Measurements from ENCODE around the gene PLIN1. TPM values are rescaled to one million over a fixed set of nuclear protein-coding genes. Genes with fewer than 3 reads are reported as not detected.

Gene PLIN1
- total RNA-seq, 1 donor from 2014 or later: 0.58 TPM

GRCh38 chr15:89621547-89621946 is 57.6 kb downstream of the PLIN1 start:
- Mint-ChIP-seq H3K4me1 (ENCODE audit: unreplicated experiment) (no peaks in the 10 kb centered on the region), H3K9me3 (no peaks in the 10 kb centered on the region), H3K27me3 (no peaks in the 10 kb centered on the region), H3K36me3 (peaks cover 25% of the 10 kb centered on the region), H3K4me3 (no peak overlapping the region), H3K27ac (no peak overlapping the region)
- TF ChIP-seq, protein P1, sequence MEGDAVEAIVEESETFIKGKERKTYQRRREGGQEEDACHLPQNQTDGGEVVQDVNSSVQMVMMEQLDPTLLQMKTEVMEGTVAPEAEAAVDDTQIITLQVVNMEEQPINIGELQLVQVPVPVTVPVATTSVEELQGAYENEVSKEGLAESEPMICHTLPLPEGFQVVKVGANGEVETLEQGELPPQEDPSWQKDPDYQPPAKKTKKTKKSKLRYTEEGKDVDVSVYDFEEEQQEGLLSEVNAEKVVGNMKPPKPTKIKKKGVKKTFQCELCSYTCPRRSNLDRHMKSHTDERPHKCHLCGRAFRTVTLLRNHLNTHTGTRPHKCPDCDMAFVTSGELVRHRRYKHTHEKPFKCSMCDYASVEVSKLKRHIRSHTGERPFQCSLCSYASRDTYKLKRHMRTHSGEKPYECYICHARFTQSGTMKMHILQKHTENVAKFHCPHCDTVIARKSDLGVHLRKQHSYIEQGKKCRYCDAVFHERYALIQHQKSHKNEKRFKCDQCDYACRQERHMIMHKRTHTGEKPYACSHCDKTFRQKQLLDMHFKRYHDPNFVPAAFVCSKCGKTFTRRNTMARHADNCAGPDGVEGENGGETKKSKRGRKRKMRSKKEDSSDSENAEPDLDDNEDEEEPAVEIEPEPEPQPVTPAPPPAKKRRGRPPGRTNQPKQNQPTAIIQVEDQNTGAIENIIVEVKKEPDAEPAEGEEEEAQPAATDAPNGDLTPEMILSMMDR (conservative IDR thresholded peaks at IDR 0.05): no peak
- DNase-seq (ENCODE audit: extremely low spot score, unreplicated experiment): no peak

GRCh38 chr15:89616228-89616627 is 62.9 kb downstream of the PLIN1 start:
- no peak overlapping the region for H3K4me3 Mint-ChIP-seq
- TF ChIP-seq, protein P1 (conservative IDR thresholded peaks at IDR 0.05): no peak

GRCh38 chr15:89615135-89615534 is 64.0 kb downstream of the PLIN1 start:
- Mint-ChIP-seq H3K27me3 (no peaks in the 10 kb centered on the region), H3K4me1 (ENCODE audit: unreplicated experiment) (no peaks in the 10 kb centered on the region), H3K9me3 (peaks cover 7% of the 10 kb centered on the region), H3K4me3 (no peak overlapping the region), H3K27ac (no peak overlapping the region), H3K36me3 (peaks cover 49% of the 10 kb centered on the region)
- no peak for DNase-seq (ENCODE audit: extremely low spot score, unreplicated experiment)
- TF ChIP-seq, protein P1 (conservative IDR thresholded peaks at IDR 0.05): no peak

More at GRCh38 chr15:89616228-89616627, 62.9 kb downstream of the PLIN1 start:
- Mint-ChIP-seq H3K27ac (no peak overlapping the region), H3K36me3 (peaks cover 38% of the 10 kb centered on the region), H3K4me1 (ENCODE audit: unreplicated experiment) (no peaks in the 10 kb centered on the region), H3K9me3 (peaks cover 7% of the 10 kb centered on the region), H3K27me3 (no peaks in the 10 kb centered on the region)
- DNase-seq (ENCODE audit: extremely low spot score, unreplicated experiment): no peak

Other genes with a start within 250 kb of the PLIN1 start
- gene RHCG, start 182.8 kb downstream of the PLIN1 start, total RNA-seq (ENCODE audit: low replicate concordance): 13.4 and 22.4 TPM in 2 replicates
- 8.8 and 23.4 TPM in 2 replicates for gene TICRR, start 103.9 kb downstream of the PLIN1 start, total RNA-seq (ENCODE audit: low replicate concordance)
- gene KIF7, start 23.9 kb downstream of the PLIN1 start, total RNA-seq (ENCODE audit: low replicate concordance): 5.5 and 15.5 TPM in 2 replicates
- gene PEX11A, start 11.4 kb upstream of the PLIN1 start, total RNA-seq (ENCODE audit: low replicate concordance): 8.5 and 8.8 TPM in 2 replicates
- 0.29 and 1.5 TPM in 2 replicates for gene WDR93, start 11.4 kb upstream of the PLIN1 start, total RNA-seq (ENCODE audit: low replicate concordance)
- gene MESP1, start 71.9 kb upstream of the PLIN1 start, total RNA-seq (ENCODE audit: low replicate concordance): 2.1 and 2.2 TPM in 2 replicates
- not detected in 2 replicates for gene MESP2, start 97.0 kb upstream of the PLIN1 start, total RNA-seq (ENCODE audit: low replicate concordance)
- 56.3 and 206 TPM in 2 replicates for gene ANPEP, start 135.5 kb upstream of the PLIN1 start, total RNA-seq (ENCODE audit: low replicate concordance)
- gene AP3S2, start 214.6 kb upstream of the PLIN1 start, total RNA-seq (ENCODE audit: low replicate concordance): 22.9 and 32.2 TPM in 2 replicates
- 14.9 and 22.7 TPM in 2 replicates for gene ARPIN, start 233.6 kb upstream of the PLIN1 start, total RNA-seq (ENCODE audit: low replicate concordance)

Data from type B pancreatic cell (in vitro differentiated cells).